PC-3 (cell line): ENCODE measurements around the gene HDAC8.

ENCODE experiments used
- EZH2phosphoT487 ChIP-seq: fragments of 300-600 bp; sonication (generic); IDR thresholded peaks from 2 replicates; pipeline ENCODE4 v1.6.1; 2018; ENCODE audit warnings: mild to moderate bottlenecking, antibody characterized with exemption, low read length, borderline replicate concordance
- TF ChIP-seq, protein P1 (sequence below): fragments of 300-600 bp; sonication (generic); conservative IDR thresholded peaks from 2 replicates; pipeline ENCODE4 v1.5.1; 2017; ENCODE audit warnings: antibody characterized with exemption, low read depth, mild to moderate bottlenecking, low read length

DNA sequence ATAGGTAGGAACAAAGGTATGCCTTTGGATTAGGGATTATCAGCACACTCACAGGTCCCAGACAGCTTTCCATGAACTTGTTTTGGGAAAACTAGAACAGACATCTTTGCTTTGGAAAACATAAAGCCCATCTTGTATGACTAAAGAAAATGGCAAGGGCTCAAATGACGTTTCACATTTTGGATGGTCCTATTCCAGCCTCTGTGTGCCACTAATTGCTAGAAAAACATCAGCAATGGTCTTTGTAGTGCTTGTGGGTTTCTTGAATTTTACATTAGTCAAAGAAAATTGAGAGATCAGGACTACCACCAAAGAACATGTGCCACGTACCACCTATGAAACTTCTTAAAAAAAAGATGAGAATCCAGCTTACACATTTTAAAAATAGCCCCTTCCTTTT is 111.4 kb downstream of the HDAC8 start:
- TF ChIP-seq, protein P1, sequence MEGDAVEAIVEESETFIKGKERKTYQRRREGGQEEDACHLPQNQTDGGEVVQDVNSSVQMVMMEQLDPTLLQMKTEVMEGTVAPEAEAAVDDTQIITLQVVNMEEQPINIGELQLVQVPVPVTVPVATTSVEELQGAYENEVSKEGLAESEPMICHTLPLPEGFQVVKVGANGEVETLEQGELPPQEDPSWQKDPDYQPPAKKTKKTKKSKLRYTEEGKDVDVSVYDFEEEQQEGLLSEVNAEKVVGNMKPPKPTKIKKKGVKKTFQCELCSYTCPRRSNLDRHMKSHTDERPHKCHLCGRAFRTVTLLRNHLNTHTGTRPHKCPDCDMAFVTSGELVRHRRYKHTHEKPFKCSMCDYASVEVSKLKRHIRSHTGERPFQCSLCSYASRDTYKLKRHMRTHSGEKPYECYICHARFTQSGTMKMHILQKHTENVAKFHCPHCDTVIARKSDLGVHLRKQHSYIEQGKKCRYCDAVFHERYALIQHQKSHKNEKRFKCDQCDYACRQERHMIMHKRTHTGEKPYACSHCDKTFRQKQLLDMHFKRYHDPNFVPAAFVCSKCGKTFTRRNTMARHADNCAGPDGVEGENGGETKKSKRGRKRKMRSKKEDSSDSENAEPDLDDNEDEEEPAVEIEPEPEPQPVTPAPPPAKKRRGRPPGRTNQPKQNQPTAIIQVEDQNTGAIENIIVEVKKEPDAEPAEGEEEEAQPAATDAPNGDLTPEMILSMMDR = no peak
- TF ChIP-seq EZH2phosphoT487 = no peak
